Ishikawa (cell line): ENCODE measurements around the gene ZBTB20.

ENCODE experiments used
- CEBPB ChIP-seq: IDR thresholded peaks from 2 replicates; pipeline ENCODE4 v1.6.1; 2012
- FOXM1 ChIP-seq: IDR thresholded peaks from 2 replicates; pipeline ENCODE4 v1.6.1; 2012; ENCODE audit warnings: low read depth, borderline replicate concordance
- MAX ChIP-seq: IDR thresholded peaks from 2 replicates; pipeline ENCODE4 v1.6.1; 2012
- RAD21 ChIP-seq: IDR thresholded peaks from 2 replicates; pipeline ENCODE4 v1.6.1; 2012; ENCODE audit warnings: low read depth
- TAF1 ChIP-seq: IDR thresholded peaks from 2 replicates; pipeline ENCODE4 v1.6.1; 2012; ENCODE audit warnings: low read depth, mild to moderate bottlenecking
- TEAD4 ChIP-seq: IDR thresholded peaks from 2 replicates; pipeline ENCODE4 v1.6.1; 2012
- YY1 ChIP-seq: IDR thresholded peaks from 2 replicates; pipeline ENCODE4 v1.6.1; 2012; ENCODE audit warnings: low read depth
- TF ChIP-seq, protein P1 (sequence below): IDR thresholded peaks from 2 replicates; pipeline ENCODE4 v1.6.1; 2012; ENCODE audit warnings: low read depth, mild to moderate bottlenecking

DNA sequence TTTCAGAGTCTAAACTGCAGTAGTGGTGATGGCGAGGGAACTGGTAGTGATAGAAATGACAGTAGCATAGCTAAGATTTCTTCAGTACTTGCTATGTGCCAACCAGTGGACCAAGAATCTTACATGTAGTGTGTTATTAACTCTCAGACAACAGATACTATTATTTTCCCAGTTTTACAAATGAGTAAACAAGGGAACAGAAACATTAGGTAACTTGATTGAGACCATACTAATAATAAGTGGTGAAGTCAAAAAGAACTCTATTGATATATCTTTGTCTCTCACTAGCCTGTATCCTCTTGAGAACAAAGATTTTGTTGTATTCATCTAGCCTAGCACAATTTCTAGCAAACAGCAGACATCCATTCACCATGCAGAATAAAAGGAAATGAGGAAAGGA, 250.1 kb downstream of the ZBTB20 start:
- no peak for TF ChIP-seq TAF1
- no peak for TF ChIP-seq TEAD4
- TF ChIP-seq CEBPB, result no peak
- no peak for TF ChIP-seq MAX
- TF ChIP-seq, protein P1, sequence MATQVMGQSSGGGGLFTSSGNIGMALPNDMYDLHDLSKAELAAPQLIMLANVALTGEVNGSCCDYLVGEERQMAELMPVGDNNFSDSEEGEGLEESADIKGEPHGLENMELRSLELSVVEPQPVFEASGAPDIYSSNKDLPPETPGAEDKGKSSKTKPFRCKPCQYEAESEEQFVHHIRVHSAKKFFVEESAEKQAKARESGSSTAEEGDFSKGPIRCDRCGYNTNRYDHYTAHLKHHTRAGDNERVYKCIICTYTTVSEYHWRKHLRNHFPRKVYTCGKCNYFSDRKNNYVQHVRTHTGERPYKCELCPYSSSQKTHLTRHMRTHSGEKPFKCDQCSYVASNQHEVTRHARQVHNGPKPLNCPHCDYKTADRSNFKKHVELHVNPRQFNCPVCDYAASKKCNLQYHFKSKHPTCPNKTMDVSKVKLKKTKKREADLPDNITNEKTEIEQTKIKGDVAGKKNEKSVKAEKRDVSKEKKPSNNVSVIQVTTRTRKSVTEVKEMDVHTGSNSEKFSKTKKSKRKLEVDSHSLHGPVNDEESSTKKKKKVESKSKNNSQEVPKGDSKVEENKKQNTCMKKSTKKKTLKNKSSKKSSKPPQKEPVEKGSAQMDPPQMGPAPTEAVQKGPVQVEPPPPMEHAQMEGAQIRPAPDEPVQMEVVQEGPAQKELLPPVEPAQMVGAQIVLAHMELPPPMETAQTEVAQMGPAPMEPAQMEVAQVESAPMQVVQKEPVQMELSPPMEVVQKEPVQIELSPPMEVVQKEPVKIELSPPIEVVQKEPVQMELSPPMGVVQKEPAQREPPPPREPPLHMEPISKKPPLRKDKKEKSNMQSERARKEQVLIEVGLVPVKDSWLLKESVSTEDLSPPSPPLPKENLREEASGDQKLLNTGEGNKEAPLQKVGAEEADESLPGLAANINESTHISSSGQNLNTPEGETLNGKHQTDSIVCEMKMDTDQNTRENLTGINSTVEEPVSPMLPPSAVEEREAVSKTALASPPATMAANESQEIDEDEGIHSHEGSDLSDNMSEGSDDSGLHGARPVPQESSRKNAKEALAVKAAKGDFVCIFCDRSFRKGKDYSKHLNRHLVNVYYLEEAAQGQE, result no peak
- TF ChIP-seq YY1, result no peak
- TF ChIP-seq FOXM1, result no peak
- no peak for TF ChIP-seq RAD21
